Putamen (tissue), 1 donor: ENCODE measurements around the gene TSSC4.

Source experiments
- DNase-seq: peaks from one replicate; pipeline ENCODE4 v3.0.0-alpha.2; 2016; ENCODE audit warnings: low spot score

The TSSC4 gene

DNA sequence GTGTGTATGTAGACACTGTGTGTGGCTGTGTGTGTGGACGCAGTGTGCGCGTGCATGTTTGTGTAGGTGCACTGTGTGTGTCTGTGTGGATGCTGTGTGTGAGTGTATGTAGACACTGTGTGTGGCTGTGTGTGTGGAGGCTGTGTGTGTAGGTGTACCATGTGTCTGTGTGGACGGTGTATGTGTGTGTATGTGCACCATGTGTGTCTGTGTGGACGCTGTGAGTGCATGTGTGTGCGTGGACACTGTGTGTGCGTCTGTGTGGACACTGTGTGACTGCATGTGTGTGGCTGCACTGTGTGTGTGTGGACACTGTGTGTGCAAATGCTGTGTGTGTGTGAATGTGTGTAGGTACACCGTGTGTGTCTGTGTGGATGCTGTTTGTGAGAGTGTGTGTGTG lies 33.5 kb downstream of the TSSC4 start:
- DNase-seq, result no peak

DNA sequence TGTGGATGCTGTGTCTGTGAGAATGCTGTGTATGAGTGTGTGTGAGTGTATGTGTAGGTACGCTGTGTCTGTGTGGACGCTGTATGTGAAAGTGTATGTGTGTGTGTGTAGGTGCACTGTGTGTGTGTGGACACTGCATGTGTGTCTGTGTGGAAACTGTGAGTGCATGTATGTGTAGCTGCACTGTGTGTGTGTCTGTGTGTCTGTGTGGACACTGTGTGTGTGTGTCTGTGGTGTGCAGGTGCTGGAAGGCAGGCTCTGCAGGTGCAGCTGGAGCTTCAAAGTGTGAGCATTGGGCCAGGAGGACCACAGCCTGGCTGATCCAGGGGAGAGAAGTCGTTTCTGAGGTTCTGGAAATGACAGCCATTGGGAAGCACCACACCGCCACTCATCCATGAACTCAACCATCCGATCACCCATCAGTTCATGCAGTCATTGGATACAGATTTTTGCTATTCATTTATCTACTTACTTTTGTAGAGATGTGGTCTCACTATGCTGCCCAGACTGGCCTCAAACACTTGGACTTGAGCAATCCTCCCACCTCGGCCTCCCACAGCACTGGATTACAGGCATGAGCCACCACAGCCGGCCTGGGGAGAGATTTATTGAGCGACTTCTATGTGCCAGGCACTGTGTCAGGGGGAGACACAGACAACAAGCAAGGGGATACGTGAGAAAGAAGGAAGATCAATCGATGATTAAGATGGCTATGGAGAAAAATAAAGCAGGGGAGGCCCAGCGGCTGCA lies 34.1 kb downstream of the TSSC4 start:
- no peak for DNase-seq

GRCh38 chr11:2435288-2436012 lies 34.9 kb downstream of the TSSC4 start:
- DNase-seq, result no peak

- no peak for DNase-seq
These were observed 35.5 kb downstream of the TSSC4 start for GRCh38 chr11:2436013-2436520.

GRCh38 chr11:2436521-2437031 lies 36.0 kb downstream of the TSSC4 start:
- DNase-seq, result no peak

- DNase-seq, result no peak
These were observed 37.0 kb downstream of the TSSC4 start for GRCh38 chr11:2437516-2437915.

DNA sequence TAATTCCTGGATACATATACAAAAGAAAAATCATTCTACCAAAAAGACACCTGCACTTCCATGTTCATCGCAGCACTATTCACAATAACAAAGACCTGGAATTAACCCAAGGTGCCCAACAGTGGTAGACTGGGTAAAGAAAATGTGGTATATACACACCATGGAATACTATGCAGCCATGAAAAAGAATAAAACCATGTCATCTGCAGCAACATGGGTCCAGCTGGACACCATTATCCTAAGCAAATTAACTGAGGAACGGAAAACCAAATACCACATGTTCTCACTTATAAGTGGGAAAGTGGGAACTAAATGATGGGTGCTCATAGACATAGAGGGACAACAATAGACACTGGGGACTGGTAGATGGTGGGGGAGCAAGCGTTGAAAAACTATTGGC lies 39.3 kb downstream of the TSSC4 start:
- no peak for DNase-seq

GRCh38 chr11:2440646-2441045 lies 40.1 kb downstream of the TSSC4 start:
- DNase-seq, result no peak

DNA sequence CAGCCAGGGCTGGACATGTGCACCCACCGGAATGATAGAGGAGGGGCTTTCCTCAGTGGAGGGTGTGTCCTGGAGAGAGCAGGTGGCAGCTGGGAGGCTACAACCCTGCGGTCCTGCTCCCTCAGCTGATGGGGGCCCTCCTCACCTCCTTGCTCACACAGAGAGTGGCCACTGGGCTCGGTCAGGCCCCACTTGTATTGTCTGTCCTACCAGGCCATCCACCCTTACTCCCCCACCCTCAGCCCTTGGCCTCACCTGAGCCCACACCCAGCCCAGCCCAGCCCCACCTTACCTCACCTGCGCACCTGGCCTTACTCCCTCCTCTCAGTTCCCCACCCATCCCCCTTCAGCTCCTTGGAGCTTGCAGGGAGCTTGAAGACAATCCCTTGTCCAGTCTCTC lies 40.6 kb downstream of the TSSC4 start:
- no peak for DNase-seq

DNA sequence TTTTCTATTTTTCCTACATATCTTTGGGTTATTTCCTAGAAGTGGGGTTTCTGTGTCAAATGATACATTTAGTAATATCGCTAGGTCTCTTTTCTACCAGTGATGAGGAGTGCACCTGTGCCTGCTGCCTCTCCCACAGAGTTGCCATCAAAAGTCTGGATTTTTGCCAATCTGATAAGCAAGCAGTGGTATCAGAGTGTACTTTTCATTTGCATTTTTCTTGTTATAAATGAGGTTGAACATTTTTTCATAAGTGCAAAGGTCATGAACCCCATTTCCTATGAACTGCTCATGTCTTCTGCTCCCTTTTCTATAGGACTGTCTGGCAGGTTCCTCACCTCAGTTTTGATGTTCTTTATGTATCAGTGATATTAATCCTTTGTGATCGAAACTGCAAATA lies 42.0 kb downstream of the TSSC4 start:
- DNase-seq, result no peak

DNA sequence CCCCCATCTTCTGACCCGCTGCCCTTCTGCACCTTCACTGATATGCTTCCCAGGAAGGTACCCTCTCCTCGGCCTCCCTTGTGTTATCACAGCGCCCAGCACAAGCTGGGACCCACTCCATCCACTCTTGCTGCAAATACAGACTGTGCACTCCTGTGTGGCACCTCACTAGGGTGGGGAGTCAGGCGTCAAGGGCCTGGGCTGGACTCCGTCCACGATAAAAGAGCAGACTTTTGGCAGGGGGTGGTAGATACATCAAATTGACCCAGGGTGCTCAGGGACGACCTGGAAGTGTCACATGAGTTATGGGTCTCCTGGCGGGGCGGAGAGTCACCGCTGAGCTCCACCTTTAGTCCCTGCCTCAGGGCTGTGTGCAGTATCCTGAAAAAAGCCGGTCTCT lies 42.9 kb downstream of the TSSC4 start:
- DNase-seq, result no peak

DNA sequence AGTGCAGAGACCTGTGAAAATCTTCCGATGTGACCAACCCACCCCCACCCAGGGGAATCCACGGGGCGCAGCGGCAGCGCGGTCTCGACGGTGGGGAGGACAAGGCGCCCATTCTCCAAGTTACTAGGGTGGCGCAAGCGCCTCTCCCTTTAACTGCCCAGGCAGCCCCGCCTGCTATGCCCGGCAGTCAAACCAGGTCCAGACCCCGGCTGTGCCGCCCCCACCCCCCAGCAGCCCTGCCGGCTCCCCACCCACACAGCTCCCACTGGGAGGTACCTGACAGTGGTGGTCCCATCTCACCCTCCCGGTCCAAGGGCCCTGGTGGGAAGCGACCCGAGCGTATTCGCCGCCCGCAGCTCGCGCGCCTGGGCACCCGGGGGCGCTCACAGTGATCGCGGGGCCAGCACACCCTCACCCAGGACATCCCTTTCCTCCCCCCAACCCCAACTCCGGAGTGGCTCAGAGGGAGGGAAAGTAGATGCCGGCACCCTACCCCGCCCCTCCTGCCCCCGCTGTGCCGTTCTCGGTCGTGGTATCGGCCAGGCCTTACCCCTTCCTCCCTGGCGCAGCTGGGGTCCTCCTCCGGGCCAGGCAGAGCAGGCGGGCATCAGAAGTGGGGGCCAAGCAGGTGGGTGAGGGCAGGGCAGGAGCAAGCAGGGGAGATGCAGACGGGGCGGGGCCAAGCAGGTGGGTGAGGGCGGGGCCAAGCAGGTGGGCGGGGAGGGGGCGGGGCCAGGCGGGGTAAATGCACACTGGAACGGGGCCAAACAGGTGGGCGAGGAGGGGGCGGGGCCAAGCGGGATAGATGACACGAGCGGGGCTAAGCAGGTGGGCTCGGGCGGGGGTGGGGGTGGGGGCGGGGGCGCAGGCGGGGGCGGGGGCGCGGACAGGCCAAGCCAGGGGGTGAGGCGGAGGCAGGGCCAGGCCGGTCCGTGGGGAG lies 43.6 kb downstream of the TSSC4 start, which contains the start of gene TRPM5:
TSS of gene TRPM5 (minus strand) at position 634 of the 940 bp plus-strand sequence. CDS start 21,478 bp downstream, outside the sequence.
- DNase-seq, result no peak

DNA sequence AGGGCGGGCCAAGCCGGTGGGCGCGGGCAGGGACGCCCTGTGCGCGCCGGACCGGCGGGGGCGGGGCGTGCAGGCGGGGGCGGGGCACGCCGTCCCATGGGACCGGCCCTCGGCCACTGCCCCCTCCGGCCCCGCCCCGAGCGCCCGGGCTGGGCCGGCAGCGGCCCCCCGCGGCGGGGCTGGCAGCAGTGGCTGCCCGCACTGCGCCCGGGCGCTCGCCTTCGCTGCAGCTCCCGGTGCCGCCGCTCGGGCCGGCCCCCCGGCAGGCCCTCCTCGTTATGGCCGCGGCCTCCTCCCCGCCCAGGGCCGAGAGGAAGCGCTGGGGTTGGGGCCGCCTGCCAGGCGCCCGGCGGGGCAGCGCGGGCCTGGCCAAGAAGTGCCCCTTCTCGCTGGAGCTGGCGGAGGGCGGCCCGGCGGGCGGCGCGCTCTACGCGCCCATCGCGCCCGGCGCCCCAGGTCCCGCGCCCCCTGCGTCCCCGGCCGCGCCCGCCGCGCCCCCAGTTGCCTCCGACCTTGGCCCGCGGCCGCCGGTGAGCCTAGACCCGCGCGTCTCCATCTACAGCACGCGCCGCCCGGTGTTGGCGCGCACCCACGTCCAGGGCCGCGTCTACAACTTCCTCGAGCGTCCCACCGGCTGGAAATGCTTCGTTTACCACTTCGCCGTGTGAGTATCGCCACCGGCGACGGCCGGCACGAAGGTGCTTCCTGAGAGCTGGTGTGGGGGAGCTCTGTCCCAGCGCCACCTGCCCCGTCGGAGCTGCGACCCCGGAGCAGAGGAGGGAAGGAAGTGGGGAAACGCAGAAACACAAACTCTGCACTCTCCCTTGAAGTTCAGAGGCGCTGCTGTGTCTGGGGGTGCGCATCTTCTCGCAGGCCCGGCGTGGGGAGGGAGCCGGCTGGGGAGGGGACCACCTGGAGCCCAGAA lies 44.5 kb downstream of the TSSC4 start, which contains the start of gene KCNQ1:
TSS of gene KCNQ1 (plus strand) at position 188 of the 925 bp plus-strand sequence. CDS start at position 279, 91 bp downstream.
- DNase-seq, result no peak

GRCh38 chr11:2445746-2446551 lies 45.4 kb downstream of the TSSC4 start:
- no peak for DNase-seq

DNA sequence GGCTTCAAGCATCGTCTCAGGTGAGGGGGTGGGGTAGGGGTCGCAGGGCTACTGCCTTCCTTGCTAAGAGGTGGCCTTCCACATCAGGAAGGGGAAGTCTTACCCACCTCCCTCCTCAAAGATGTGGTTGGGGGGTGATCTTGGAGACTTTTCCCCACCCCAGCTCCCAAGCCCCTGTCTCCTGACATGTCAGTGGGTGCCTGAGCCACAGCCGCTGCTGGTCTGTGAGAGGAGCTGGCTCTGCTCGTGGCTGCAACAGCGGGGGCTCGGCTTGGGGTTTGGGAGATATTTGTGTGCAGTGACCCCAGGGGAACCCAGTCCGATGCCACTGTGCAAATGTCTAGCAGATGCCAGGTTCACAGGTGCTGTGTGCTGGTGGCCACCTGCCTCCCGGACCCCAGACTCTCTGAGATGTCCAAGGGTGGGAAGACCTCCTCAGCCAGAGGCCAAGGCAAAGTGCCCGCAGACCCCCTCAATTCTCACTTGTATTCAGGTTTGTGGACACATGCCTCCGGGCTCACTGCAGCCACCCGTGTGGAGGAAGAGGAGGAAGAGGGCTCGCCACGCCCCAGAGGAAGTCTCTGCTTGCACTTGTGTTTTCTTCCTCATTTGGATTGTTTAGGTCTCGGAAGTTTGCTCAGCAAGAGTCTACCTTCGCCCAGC lies 46.2 kb downstream of the TSSC4 start:
- peak; percentile 6 for DNase-seq

GRCh38 chr11:2447253-2447950 lies 46.9 kb downstream of the TSSC4 start:
- no peak for DNase-seq

- DNase-seq, result no peak
These were observed 47.6 kb downstream of the TSSC4 start for GRCh38 chr11:2447951-2448650.
